Activated naive CD4-positive, alpha-beta T cell treated with Interleukin-2 at 50 U/mL for 16 hours (primary cell): ENCODE results near the gene CAMK1D.

Experiments used
- DNase-seq: peaks from one replicate; pipeline ENCODE4 v3.0.0-alpha.2; 2020

CAMK1D gene

DNA sequence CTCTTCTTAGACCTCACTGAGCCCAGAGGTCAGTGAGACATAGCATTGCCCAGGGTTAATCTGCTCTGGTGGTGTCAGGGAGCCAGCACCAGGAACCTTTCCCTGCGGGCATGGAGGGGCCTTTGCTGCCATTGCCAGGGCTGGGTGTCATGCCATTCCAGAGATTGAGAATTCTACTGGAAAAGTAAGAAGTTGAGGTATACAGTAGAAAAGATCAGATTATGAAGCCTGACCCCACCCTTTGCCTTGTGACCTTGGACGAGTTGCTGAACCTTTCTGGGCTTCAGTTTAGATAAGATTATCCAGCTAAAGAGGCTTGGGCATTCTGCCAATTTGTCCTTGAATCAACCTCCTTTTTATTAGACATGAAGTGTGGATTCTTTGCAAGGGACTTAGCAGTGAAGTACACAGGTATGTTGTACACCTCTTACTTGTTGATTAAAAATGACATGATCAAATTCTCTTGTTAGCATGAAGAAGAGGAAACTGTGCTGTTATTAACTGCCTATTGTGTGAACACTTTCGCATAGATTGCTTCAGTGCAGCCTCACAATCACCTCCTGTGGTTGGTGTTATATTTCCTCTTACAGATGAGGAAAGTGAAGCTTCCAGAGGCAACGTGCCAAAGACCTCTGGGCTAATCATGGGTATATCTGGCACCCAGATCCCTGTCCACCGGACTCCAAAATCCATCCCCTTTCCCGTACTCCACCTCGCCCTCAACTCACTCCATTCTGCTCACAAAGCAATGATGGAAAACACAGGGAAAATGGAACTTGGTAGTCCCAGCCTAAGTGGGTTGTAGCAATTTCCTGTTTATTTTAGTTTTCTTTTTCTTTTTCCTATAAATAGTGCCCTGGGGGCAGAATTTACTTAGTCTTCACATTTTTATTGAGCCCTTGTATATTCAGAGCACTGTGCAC, 151.3 kb downstream of the CAMK1D start:
- DNase-seq = no peak

DNA sequence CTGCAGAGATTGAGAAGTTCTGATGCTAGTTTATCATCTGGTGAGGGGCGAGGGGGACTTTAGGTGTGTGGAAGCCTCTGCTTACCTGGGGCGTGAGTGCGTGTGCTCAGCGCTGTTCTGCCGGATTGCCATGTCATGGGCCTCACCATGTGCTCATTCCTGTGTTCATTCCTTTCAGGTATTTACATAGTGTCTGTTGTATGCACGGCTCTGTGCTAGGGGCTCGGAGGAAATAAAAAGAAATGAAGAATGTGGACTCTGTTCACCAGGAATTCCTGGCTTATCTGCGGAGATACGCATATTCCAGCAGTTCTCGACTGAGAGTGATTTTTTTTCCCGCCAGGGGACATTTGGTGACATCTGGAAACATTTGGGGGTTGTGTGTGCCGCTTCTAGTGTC, 152.0 kb downstream of the CAMK1D start:
- DNase-seq = no peak

DNA sequence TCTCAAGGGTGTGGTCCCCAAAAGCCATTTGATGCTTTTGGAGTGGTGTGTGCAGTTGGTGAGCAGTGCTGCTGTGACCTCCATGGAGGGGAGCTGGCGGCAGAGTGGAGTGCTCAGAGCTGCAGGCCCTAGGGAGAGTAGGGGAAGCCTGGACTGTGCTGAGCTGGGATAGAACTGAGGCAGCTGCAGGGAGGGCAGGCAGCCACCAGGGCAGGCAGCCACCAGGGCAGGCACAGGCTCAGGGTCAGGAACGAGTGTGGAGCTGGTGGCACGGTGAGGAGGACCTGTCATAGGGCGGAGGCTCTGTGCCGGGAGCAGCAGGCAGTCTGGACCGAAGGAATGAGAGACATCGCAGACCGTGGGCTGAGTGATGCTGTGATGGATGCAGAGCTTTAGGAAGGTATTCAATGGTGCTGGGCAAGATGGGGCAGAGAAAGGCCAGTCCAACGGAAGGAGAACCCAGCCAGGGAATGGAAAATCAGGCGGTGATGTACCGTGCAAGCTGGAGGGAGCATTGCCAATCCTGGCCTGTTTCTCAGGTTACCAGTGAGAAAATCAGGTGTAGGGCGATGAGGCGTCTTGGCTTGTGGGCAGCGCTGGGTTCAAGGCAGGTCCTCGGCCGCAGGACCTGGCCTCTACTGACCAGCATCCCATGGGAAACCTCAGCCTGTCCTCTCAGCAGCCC, 152.6 kb downstream of the CAMK1D start:
- no peak for DNase-seq

DNA sequence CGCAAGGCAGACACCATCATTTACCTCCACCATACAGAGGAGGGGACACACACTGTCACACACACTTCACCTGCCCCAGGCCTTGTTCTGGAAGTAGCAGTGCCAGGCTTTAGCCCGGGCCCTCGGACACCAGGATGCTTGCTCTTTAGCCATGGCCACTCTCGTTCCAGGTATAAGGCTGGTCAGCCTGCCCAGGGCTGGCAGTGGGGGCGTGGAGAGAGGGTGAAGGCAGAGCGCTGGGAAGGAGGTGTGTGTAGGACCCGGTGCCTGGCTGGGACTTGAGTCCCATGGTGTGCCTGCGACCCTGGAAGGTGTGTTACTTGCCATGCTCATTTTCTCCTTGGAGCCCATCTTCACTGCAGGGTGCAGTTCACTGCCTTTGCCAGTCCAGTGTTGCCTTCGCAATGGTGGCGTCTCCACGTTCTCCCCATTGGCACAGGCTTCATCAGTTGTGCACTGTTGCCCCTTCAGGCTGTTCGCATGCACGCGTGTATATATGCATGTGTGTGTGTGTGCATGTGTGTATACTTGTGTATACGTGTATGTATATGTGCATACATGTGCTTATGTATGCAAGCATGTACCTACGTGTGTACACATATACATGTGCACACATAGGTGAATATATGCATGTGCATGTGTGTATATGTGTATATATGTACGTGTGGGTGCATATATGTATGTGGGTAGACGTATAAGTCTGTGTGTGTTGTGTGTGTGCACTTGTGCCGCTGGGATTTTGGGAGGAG, 153.4 kb downstream of the CAMK1D start:
- DNase-seq = no peak

DNA sequence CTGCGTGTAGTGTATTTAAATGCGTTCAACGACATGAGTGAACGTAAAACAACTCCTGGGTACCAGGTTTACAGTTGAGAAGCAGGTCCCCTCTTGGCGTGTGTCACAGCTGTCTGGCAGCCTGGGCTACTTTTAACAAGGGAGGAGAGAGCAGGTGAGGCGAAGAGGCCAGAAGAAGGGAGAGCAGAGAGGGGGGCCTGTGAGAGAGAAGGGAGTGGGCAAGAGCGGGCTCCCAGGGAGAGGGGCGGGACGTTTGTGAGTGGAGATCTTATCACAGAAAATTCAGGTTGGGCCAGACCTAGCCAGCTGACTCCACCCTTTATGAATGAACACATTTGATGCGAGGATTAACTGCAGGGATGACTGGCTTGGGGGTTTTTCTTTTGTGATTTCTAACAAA, 154.0 kb downstream of the CAMK1D start:
- DNase-seq = no peak

DNA sequence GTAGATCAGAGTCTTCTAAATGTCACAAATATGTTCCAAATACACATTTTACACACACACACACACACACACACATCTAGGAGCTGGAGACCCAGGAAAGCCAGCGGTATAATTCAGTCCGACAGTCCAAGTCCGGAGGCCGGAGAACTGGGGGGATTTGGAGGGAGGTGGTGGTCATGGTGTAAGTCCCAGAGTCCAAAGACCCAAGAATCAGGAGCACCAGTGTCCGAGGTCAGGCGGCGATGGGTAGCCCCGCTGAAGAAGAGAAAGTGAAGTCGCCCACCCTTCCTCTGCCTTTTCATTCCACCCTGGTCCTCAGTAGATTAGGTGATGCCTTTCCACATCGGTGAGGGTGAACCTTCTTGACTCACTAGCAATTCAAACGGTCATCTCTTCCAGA, 154.8 kb downstream of the CAMK1D start:
- no peak for DNase-seq

DNA sequence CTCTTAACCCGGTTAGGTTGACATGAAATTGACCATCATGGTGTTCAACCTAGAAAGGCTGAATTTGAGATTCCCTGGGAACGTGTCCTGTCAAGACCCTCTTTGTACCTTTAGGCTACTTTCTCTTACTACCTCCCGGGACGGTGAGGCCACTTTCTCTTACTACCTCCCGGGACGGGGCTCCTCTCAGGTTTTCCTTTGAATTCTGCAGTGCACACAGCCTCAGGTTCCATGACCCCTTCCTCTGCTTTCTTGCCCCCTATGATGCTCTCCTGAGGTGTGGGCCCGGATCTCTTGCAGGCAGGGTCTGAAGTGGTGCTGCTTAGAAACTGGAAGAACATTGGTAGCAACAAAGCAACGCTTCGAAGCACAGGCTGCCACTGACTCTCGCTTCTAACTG, 155.3 kb downstream of the CAMK1D start:
- DNase-seq = no peak

DNA sequence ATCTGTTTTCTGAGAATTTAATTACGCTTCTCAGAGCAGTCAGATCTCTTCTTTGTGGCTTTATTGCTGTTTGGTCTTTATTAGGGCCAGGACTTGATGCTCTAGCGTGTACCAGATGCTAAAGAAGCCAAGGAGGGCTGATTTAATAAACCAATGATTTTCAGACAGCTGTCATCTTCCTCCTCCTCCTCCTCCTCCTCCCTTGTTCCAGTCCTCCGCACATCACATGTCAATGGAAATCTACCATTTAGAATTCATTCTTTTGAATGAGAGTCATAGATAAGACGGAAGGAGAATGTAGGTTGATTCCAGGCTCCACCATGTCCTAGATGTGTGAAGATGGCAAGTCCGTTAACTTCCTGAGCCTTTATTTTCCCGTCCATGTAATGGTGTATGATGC, 156.3 kb downstream of the CAMK1D start:
- no peak for DNase-seq

DNA sequence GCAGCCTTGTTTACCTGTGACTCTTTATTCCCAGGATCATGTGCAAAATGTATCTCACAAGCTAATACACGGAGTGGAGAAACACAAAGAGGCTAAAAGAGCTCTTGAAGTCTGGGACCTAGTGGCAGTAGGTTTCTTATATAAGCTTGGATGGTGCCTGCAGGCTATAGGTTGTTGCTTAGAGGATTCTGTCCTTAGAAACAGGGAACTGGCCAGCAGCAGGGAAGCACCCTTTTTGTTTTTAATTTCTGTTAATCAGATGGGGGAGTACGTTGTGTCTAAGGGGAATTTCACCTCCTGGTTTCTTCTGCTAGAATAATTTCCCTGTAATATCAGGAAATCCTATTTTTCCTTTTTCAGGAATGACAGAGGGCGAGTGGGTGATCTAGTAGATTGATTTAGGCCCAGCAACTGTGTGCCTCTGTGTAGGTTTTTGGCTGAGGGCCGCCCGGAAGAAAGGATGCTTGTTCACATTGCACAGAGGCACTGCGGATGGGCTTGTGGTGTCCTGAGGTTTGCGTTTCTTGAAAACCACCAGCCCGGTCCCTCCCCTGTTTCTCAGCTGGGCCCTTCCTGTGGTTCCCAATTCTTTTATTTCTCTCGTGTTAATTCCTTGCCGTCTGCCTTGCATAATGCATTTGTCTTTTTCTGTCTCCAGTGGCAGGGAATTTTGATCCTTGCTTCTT, 158.0 kb downstream of the CAMK1D start:
- DNase-seq = no peak

DNA sequence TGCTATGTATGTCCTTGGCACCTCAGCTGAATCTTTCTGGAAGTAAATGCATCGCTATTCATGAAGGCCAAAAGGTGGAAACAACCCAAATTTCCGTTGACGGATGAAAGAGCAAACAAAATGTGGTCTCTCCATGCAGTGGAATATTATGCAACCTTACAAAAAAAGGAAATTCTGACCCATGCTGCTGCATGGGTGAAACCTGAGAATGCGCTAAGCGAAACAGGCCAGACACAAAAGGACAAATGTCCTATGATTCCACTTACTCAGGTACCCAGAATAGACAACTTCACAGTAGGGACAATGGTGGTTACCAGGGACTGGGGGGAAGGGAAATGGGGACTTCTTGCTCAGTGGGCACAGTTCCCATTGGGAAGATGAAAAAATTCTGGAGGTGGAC, 158.8 kb downstream of the CAMK1D start:
- DNase-seq = no peak

DNA sequence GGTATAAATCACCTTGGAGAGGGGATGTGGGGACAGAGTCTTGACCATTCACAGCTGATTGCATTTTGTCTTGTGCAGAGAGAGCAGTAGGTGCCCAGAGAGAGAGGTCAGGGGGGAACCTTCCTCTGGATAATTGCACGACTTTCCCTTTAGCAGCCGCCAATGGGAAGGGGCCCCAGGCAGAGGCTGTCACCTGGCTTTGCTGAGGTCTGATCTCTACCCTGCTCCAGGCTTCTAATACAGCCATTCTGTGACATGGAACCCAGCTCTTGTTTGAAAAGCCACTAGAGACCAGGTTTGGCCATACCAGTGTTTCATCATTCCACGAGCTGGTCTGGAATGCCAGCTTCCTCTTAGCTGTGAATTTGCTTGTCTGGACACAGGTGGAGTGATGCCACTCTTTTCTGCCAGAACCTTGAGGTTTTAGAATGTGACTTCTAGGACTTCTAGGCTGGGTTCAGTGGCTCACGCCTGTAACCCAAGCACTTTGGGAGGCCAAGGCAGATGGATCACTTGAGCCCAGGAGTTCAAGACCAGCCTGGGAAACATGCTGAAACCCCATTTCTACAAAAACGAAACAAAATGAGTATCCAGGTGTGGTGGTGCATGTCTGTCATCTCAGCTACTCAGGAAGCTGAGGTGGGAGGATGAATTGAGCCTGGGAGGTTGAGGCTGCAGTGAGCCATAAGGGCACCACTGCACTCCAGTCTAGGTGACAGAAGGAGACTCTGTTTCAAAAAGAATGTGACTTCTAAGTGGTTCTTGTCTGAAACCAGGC, 159.9 kb downstream of the CAMK1D start:
- no peak for DNase-seq

DNA sequence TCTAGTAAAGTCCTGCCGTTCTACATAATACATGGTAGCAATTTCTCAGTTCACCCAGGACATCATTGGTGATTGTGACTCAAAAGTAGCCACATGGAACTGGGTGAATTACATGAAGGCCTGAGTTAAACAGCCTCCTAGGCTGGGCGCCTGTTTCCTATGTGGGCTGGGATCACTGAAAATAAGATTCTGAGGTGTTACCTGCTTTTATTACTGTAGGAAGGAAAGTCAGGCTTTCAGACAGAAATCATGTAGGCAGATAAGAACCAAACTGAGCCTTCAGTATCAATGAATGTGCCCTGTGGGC, 160.4 kb downstream of the CAMK1D start:
- DNase-seq = no peak

DNA sequence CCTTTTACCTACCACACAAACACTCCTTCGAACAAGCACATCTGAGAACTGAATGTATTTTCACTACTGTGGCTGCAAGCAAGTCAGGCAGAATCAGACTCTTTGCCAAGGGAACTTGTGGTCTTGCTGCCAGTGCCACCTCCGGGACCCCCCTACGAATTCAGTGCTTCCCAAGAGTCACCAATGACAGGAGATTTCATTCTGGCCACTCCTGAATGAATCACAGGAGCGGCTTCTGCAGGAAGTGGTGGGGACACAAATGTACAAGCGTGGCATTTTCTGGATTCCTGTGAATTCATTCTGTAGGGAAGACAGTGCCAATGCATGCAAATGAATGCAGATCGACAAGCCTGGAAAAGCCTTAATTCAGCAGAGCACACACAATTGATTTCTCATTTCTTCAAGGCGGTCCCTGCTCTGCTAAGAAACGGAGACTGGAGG, 161.2 kb downstream of the CAMK1D start:
- DNase-seq = no peak

DNA sequence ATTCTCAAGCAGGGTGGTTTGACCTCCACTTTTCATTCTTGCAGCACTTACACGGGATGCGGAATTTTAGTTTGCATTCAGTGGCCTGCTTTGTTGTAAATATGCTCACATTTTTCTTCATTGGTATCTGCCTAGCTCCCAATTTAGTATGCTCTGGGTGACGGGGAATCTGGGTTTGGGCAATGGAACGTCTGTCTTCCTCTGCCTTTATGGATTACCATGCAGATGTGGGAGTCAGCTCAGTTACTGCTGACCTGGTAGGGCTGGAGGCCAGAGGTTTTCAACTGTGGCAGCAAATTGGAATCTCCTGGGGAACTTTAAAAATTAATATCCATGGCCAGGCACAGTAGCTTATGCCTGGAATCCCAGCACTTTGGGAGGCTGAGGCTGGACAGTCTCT, 161.6 kb downstream of the CAMK1D start:
- no peak for DNase-seq

DNA sequence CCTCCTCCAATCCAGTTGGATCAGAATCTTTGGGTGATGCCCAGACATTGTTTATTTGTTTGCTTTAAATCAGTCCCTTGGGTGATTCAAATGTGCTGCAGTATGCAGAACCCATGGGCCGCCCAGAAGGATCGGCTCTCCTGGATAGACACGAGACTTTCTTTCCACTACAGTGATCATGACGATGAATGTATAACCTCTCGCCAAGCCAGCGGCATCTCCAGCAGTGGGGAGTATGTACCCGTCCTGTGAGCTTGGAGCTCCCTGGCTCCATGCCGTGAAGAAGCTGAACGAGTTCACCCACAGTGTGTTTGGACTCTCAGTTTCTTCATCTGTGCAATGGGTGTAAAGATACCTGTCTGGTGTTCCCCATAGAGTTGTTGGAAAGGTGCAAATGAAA, 162.3 kb downstream of the CAMK1D start:
- DNase-seq = no peak

DNA sequence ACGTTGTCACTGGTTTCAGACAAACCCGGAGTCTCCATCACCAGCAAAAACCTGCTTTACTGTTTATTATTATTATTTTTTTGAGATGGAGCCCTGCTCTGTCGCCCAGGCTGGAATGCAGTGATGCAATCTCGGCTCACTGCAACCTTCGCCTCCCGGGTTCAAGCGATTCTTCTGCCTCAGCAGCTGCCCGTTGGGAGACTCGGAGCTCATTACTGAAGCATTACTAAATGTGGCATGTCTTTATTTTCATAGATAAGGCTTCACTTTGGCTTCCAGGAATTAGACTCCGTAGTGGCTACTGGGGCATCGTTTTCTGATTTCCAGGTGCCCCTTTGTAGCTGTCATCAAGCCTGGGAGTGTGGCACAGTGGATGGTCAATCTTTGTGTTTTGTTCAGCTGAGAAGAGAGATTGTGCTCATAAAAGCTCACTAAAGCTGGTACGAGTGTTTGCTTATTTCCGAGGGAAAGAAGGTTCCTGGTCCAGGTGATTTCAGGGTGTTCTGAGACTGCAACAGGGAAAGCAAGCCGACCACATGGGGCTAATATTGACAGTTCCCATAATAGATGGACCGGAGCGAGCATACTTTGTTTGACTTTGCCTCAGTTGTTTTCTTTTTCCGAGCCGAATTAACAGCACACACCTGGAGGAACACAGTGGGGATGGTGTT, 163.1 kb downstream of the CAMK1D start:
- DNase-seq = no peak

DNA sequence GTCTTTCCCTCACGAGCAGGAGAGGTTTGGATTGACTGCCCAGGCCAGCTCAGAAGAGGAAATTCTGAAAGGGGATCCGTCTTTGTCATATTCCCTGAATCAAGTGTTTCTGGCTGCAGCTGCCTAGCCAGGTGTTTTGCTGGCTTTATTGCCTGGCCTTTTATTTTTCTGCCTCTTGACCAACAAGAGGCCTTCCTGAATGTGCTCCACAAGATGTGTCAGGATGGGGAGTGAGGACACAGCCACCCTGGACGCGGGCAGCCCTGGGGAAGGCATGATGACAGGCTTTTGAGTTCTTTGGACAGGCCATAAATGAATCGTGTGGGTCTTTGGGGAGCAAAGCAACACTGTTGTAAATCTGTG, 163.6 kb downstream of the CAMK1D start:
- DNase-seq = no peak

DNA sequence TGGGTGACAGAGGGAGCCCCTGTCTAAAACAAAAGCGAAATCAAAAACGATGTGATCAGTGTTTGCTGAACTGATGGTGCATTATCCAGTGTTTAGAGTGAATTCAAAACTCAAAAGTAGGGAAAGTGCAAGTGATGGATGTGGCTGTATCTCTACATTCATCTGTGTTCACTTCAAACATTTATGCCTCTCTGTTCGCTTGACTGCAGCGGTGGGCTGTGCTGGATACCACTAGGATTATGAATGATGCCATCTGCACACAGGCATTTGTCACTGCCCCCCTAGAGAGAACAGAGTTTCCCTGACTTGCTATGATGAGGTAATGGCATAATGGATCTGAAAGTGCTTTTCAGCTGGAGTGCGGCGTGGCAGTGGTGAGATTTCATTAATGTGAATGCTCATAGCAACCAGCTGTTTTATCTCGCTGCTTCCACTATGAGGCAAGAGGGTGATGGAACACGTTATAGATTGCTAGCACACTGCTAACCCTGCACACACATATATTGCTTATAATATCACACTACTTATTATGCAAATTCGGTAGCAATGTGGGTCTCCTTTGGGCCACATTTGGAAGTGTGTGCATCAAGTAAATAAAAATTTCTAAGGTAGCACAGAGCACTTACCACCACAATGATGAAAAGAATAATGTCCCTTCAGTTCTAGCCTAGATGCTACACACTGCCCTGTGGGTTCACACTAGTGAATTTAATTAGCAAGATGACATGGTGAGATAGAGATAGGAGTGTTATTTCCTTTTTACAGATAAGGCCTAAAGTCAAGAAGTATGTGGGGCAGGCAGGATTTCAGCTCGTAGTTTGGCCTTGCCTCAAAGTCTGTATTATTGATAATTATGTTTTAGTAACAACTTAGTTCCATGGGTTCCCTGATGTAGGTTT, 164.7 kb downstream of the CAMK1D start:
- no peak for DNase-seq

DNA sequence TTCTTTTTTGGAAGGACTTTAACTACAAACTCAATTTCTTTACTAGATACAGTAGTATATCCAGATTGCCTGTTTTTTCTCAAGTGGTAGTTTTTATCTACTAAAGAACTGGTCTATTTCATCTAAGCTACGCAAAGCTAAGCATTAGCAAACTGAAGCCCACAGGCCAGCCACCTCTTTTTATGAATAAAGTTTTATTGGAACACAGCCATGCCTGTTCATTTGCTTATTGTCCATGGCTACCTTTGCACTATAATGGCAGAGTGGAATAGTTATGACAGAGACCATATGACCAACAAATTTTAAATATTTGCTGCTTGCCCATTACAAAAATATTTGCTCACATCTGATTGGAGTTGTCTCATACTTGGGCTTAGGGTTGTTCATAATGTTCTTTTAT, 168.7 kb downstream of the CAMK1D start:
- no peak for DNase-seq

DNA sequence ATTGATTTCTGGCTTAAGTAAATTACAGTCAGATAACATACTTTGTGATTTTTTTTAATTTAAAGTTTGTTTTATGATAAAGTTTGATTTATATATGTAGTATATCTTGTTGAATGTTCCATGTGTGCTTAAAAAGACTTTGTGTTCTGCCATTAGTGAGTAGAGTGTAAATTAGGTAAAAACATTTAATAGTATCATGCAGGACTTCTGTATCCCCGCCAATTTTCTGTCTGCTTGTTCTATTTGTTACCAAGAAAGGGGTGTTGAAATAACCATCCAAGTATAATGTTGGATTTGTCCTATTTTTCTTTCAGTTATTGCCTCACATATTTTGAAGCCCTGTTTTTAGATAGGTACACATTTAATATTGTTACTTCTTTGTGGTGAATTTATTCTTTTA, 172.1 kb downstream of the CAMK1D start:
- no peak for DNase-seq

DNA sequence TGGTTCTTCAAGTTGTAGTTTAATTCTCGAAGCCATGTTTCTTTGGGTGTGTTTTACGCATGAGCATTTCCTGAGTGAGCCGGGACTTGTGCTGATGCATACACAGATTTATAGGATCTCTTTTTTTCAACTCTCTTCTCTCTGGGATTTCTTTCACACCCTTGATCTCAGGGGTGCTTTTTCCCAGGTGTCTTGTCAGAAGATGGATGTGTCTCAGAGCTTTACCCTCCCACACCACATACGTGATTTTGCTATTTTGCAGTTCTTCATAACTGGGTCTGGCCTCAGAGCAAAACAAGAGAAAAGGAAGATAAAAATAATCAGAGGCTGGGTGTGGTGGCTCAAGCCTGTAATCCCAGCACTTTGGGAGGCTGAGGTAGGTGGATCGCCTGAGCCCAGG, 177.0 kb downstream of the CAMK1D start:
- DNase-seq = no peak
